GM12801 (cell line): Measurements from ENCODE around the gene AMN1.

Source experiments
- CTCF ChIP-seq: IDR thresholded peaks from one replicate; pipeline ENCODE4 v1.5.1; 2011; ENCODE audit warnings: control low read depth; ENCODE audit not compliant: insufficient read length; ENCODE audit errors: extremely low read depth

AMN1 gene

GRCh38 chr12:31728917-31729640, at the start of gene AMN1:
Gene AMN1 (minus strand): TSS chr12:31729021. CDS start chr12:31729008, 13 bp downstream.
- TF ChIP-seq CTCF = no peak

DNA sequence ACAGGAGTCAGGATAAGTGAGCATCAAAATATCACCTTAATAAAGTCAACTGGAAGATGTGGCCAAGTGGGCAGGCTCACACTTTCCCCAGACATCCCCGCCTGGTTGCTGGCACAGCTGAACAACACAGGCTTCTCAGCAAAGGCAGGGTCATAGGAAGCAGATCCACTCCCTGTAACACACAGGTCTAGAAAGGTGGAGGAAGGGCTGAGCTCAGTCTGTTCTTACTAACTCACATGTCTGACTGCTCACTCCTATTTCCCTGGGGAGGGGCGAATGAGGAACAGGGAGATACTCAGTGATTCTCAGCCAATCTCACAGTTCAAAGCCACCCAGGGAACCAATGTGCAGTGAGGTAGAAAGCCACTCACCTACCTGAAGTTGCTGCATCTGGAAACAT, 45.0 kb upstream of the AMN1 start:
- TF ChIP-seq CTCF = no peak

DNA sequence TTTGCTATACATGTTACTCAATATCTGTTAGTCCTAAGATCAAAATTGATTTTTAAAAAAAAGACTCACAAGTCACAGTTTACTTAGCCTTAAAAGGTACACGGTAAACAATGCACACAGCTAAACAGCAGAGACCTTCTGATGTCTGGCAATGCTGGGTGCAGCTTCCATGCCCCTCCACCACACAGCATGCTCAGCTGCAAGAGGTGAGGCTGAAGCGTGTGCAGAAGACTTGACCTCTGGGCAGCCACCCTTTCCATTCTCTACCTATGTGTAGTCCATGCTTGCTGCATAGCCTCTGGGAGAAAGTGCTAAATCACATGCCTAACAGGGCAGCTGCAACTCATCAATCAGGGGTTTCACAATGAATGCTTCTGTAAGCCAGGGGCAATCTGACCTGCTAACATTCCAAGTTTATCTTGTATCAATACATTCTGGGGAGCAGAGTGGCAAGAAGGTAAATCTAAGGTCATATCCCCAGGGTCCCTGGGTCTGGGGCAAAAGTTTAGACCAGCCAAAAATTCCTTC, 44.5 kb upstream of the AMN1 start:
- TF ChIP-seq CTCF = no peak

- TF ChIP-seq CTCF = no peak
Observed at GRCh38 chr12:31772685-31773222, 43.9 kb upstream of the AMN1 start.

- no peak for TF ChIP-seq CTCF
Observed at GRCh38 chr12:31772186-31772585, 43.4 kb upstream of the AMN1 start.

DNA sequence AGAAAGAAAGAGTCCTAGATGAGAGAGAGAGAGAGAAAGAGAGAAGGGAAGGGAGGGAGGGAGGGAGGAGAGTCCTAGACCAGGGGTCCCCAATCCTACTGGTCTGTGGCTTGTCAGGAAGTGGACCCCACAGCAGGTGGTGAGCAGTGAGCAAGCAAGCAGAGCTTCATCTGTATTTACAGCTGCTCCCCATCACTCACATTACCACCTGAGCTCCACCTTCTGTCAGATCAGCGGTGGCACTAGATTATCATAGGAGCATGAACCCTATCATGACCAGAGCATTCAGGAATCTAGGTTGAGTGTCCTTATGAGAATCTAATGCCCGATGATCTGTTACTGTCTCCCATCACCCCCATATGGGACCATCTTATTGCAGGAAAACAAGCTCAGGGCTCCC, 39.2 kb upstream of the AMN1 start:
- TF ChIP-seq CTCF = no peak

- TF ChIP-seq CTCF = no peak
Observed at GRCh38 chr12:31765931-31766330, 37.1 kb upstream of the AMN1 start.
